ENCODE results near the gene TRA2B. TPM values are rescaled to one million over a fixed set of nuclear protein-coding genes. Genes with fewer than 3 reads are reported as not detected.

The TRA2B gene
- total and polyA plus RNA-seq, 2 of the 8 experiments (the other 6 are each of a cell fraction or from before 2014, with no cell fraction given): 206 to 274 TPM

GRCh38 chr3:185927501-185928200, 10.2 kb downstream of the TRA2B start (continued):
- TF ChIP-seq ASH2L (IDR thresholded peaks at IDR 0.05; ENCODE audit: low read length) (no peak), MAFK (IDR thresholded peaks at IDR 0.05; ENCODE audit: low read depth, low read length) (no peak), HDAC2 (IDR thresholded peaks at IDR 0.05; ENCODE audit: borderline replicate concordance in 1 of 2, low read depth in 2 of 2, low read length in 2 of 2) (no peak), USF2 (IDR thresholded peaks at IDR 0.05; ENCODE audit: low read length) (no peak), RAD21 (IDR thresholded peaks at IDR 0.05 in 1 of 2, conservative IDR thresholded peaks at IDR 0.05 in 1 of 2; ENCODE audit: low read depth in 2 of 2, low read length in 2 of 2) (no peak), CHD7 (IDR thresholded peaks at IDR 0.05; ENCODE audit: insufficient replicate concordance, low read length) (no peak), RBBP5 (IDR thresholded peaks at IDR 0.05; ENCODE audit: borderline replicate concordance, low read depth, low read length) (no peak)

All from H1 (cell line).